Activated CD8-positive, alpha-beta memory T cell treated with anti-CD3 and anti-CD28 coated beads, Interleukin-2, amount 50 U/mL, for 1 hour (primary cell): ENCODE results near the gene TRPM8.

Experiments
- DNase-seq: peaks from one replicate; pipeline ENCODE4 v3.0.0-alpha.2; 2020; ENCODE audit errors: extremely low read depth

The TRPM8 gene

GRCh38 chr2:234001380-234002160 lies 84.4 kb downstream of the TRPM8 start:
- DNase-seq: no peak

GRCh38 chr2:234002281-234002680 lies 85.1 kb downstream of the TRPM8 start:
- DNase-seq: no peak

GRCh38 chr2:234003972-234004617 lies 86.9 kb downstream of the TRPM8 start:
- no peak for DNase-seq

GRCh38 chr2:234005126-234005525 lies 88.0 kb downstream of the TRPM8 start:
- no peak for DNase-seq

GRCh38 chr2:234006501-234006900 lies 89.3 kb downstream of the TRPM8 start:
- no peak for DNase-seq

GRCh38 chr2:234014427-234014826 lies 97.3 kb downstream of the TRPM8 start:
- DNase-seq: no peak

- DNase-seq: no peak
These were observed 98.7 kb downstream of the TRPM8 start for GRCh38 chr2:234015861-234016260.

- DNase-seq: no peak
These were observed 102.7 kb downstream of the TRPM8 start for GRCh38 chr2:234019896-234020295.

- DNase-seq: no peak
These were observed 103.2 kb downstream of the TRPM8 start for GRCh38 chr2:234020332-234020731.

GRCh38 chr2:234022424-234022823 lies 105.3 kb downstream of the TRPM8 start:
- no peak for DNase-seq

- no peak for DNase-seq
These were observed 107.1 kb downstream of the TRPM8 start for GRCh38 chr2:234024304-234024703.

- DNase-seq: no peak
These were observed 108.3 kb downstream of the TRPM8 start for GRCh38 chr2:234025466-234025865.

- DNase-seq: no peak
These were observed 108.8 kb downstream of the TRPM8 start for GRCh38 chr2:234025891-234026401.

GRCh38 chr2:234026693-234027254 lies 109.6 kb downstream of the TRPM8 start:
- no peak for DNase-seq

GRCh38 chr2:234027641-234028040 lies 110.5 kb downstream of the TRPM8 start:
- no peak for DNase-seq

- DNase-seq: no peak
These were observed 112.1 kb downstream of the TRPM8 start for GRCh38 chr2:234029150-234029733.

- no peak for DNase-seq
These were observed 114.0 kb downstream of the TRPM8 start for GRCh38 chr2:234031207-234031606.

- DNase-seq: no peak
These were observed 115.2 kb downstream of the TRPM8 start for GRCh38 chr2:234032279-234032856.

GRCh38 chr2:234033174-234033573 lies 116.0 kb downstream of the TRPM8 start:
- no peak for DNase-seq

GRCh38 chr2:234033885-234034284 lies 116.7 kb downstream of the TRPM8 start:
- DNase-seq: no peak

- no peak for DNase-seq
These were observed 121.1 kb downstream of the TRPM8 start for GRCh38 chr2:234038076-234038802.
